ENCODE data around the gene ZDHHC22.

ZDHHC22 gene

GRCh38 chr14:77098529-77099353 lies 42.9 kb downstream of the ZDHHC22 start:
- H3K27me3 ChIP-seq (ENCODE audit: insufficient read depth, low read length), result no peaks in the 10 kb centered on the region
- peaks cover 21% of the 10 kb centered on the region for H3K4me1 ChIP-seq (ENCODE audit: insufficient read depth, low read length)
- H3K36me3 ChIP-seq (ENCODE audit: insufficient read depth, low read depth, low read length), result peaks cover under 1% of the 10 kb centered on the region; the same call in 1 of the 2 replicates
- peak overlapping the region; percentile 94 for H3K27ac ChIP-seq (ENCODE audit: low read length)
- H3K9me3 ChIP-seq (ENCODE audit: insufficient read depth, low read depth, low read length), result no peaks in the 10 kb centered on the region
- peak overlapping the region; percentile 79 for H3K4me3 ChIP-seq (ENCODE audit: low read length)
- peak overlapping the region; percentile 94 for H3K9ac ChIP-seq (ENCODE audit: low read depth, low read length)

- H3K9me3 ChIP-seq (ENCODE audit: insufficient read depth, low read depth, low read length), result no peaks in the 10 kb centered on the region
- no peaks in the 10 kb centered on the region for H3K36me3 ChIP-seq (ENCODE audit: insufficient read depth, low read depth, low read length)
- peak within 1 kb of the TSS; percentile 94 for H3K9ac ChIP-seq (ENCODE audit: low read depth, low read length)
- H3K4me3 ChIP-seq (ENCODE audit: low read length), result peak within 1 kb of the TSS; percentile 79
- no peaks in the 10 kb centered on the region for H3K27me3 ChIP-seq (ENCODE audit: insufficient read depth, low read length)
- peaks cover 21% of the 10 kb centered on the region for H3K4me1 ChIP-seq (ENCODE audit: insufficient read depth, low read length)
- H3K27ac ChIP-seq (ENCODE audit: low read length), result peak within 1 kb of the TSS; percentile 94
Measured at GRCh38 chr14:77097700-77098528, 43.7 kb downstream of the ZDHHC22 start, which contains the start of gene CIPC. Gene CIPC (plus strand): TSS chr14:77098258. CDS start chr14:77105709, 7,451 bp downstream.

DNA sequence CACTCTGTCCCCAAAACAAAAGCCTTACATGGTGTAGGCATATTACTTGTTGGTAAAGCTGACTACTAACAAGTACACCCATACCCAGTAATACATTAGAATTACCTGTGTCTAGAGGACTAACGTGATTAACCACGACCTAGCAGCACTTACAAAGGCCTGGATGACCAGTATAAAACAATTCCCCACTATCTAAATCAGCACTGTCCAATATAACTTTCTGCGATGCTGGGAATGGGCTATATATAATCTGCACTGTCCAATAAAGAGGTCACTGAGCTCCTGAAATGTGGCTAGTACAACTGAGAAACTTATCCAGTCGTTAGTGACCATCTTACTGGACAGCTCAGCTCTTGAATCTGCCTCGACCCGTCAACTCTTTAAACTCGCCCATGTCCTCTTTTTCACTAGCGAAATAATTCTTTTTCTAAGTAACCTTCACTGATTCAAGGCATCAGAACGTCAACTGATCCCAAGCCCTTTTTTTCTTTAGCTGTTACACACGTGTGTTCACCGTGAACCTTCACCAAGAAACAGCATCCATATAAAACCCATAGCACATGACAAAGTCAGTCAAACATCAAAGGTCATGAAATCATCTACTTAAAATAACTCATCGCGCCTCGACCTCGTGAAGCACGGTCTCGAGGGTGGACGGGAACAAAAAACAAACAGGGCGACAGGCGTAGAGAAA lies 44.4 kb downstream of the ZDHHC22 start:
- H3K9ac ChIP-seq (ENCODE audit: low read depth, low read length), result peak overlapping the region; percentile 80
- H3K27me3 ChIP-seq (ENCODE audit: insufficient read depth, low read length), result no peaks in the 10 kb centered on the region
- no peaks in the 10 kb centered on the region for H3K9me3 ChIP-seq (ENCODE audit: insufficient read depth, low read depth, low read length)
- H3K4me1 ChIP-seq (ENCODE audit: insufficient read depth, low read length), result peaks cover 21% of the 10 kb centered on the region
- peak overlapping the region; percentile 6 for H3K27ac ChIP-seq (ENCODE audit: low read length)
- H3K4me3 ChIP-seq (ENCODE audit: low read length), result peak overlapping the region; percentile 79
- no peaks in the 10 kb centered on the region for H3K36me3 ChIP-seq (ENCODE audit: insufficient read depth, low read depth, low read length)

DNA sequence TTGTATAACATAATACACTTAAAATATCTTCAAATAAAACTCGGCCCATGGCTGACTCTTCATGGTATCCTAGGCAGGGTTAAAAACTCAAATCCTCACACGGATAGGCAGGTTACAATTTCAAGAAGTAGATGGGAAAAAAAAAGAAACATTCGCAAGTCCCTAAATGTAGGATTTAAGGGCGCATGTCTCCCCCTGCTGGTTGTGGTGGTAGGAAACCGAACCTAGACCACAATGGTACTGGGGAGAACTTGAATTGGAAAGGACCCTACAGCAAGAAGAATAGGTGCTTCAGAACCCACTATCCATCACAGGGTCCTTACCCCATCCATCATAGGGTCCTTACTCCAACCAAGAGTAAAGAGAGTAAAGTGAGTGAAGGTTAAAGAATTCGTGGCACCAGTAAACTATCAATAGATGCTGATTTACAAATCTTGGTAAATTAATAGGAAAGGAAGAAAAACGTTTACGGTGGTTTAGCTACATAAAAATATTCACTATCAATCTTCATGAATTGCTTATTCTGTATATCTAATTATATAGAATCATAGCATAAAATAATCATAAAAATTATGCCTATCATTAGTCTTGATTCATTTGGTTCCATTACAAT lies 46.8 kb downstream of the ZDHHC22 start:
- Histone ChIP-seq H3K9me3 (ENCODE audit: insufficient read depth, low read depth, low read length) (peaks cover 11% of the 10 kb centered on the region), H3K27me3 (ENCODE audit: insufficient read depth, low read length) (no peaks in the 10 kb centered on the region)

DNA sequence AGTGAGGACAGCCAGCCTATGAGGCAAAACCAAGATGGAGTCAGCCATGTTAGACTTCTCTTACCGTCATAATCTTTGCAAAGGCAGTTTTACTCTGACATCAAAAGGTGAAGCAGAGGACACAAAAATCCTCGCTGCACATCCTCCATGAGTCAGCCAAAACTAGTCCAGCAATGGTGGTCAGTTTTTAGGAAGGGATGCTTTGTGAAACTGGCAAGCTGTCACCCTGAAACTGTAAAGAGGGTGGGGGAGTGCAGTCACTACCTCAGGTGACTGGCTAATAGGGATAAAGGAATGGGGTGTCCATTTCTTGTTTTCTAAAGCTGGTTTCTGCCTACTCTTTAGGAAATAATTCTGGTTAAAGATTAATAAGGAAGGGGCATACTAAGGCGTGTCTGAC lies 48.9 kb downstream of the ZDHHC22 start:
- Histone ChIP-seq H3K27ac (ENCODE audit: low read length) (no peak overlapping the region), H3K36me3 (ENCODE audit: insufficient read depth, low read depth, low read length) (no peaks in the 10 kb centered on the region), H3K4me3 (ENCODE audit: low read length) (no peak overlapping the region), H3K4me1 (ENCODE audit: insufficient read depth, low read length) (peaks cover 18% of the 10 kb centered on the region), H3K9me3 (ENCODE audit: insufficient read depth, low read depth, low read length) (peaks cover 11% of the 10 kb centered on the region), H3K27me3 (ENCODE audit: insufficient read depth, low read length) (no peaks in the 10 kb centered on the region), H3K9ac (ENCODE audit: low read depth, low read length) (no peak overlapping the region)

More for the DNA sequence above, 46.8 kb downstream of the ZDHHC22 start:
- Histone ChIP-seq H3K4me1 (ENCODE audit: insufficient read depth, low read length) (peaks cover 14% of the 10 kb centered on the region), H3K4me3 (ENCODE audit: low read length) (no peak overlapping the region), H3K36me3 (ENCODE audit: insufficient read depth, low read depth, low read length) (no peaks in the 10 kb centered on the region), H3K9ac (ENCODE audit: low read depth, low read length) (no peak overlapping the region), H3K27ac (ENCODE audit: low read length) (no peak overlapping the region)

DNA sequence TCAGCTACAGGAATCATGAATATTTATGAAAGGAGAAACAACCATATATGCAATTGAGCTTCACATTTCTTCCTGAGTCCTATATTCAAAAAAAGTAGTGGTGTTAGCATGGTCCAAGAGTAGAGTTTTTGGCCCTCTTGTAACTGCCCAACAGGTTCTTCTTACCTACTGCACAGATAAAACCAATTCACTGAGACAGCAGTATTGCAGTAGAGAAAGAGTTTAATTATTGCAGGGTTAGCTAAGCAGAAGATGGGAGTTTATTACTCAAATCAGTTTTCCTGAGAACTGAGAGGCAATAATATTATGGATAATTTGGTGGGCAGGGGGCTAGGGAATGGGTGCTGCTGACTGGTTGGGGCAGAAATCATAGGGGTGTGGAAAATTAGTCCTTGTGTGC lies 50.1 kb downstream of the ZDHHC22 start:
- H3K9ac ChIP-seq (ENCODE audit: low read depth, low read length), result no peak overlapping the region
- no peak overlapping the region for H3K4me3 ChIP-seq (ENCODE audit: low read length)
- H3K9me3 ChIP-seq (ENCODE audit: insufficient read depth, low read depth, low read length), result peaks cover 11% of the 10 kb centered on the region
- no peaks in the 10 kb centered on the region for H3K27me3 ChIP-seq (ENCODE audit: insufficient read depth, low read length)
- H3K4me1 ChIP-seq (ENCODE audit: insufficient read depth, low read length), result peaks cover 22% of the 10 kb centered on the region
- no peak overlapping the region for H3K27ac ChIP-seq (ENCODE audit: low read length)
- no peaks in the 10 kb centered on the region for H3K36me3 ChIP-seq (ENCODE audit: insufficient read depth, low read depth, low read length)

- H3K4me1 ChIP-seq (ENCODE audit: insufficient read depth, low read length), result peaks cover 38% of the 10 kb centered on the region
- no peaks in the 10 kb centered on the region for H3K27me3 ChIP-seq (ENCODE audit: insufficient read depth, low read length)
- H3K27ac ChIP-seq (ENCODE audit: low read length), result no peak overlapping the region
- peak overlapping the region; percentile 6; the same call in 1 of the 2 replicates for H3K9ac ChIP-seq (ENCODE audit: low read depth, low read length)
- peak overlapping the region; percentile 22; the same call in 1 of the 2 replicates for H3K4me3 ChIP-seq (ENCODE audit: low read length)
- peaks cover 11% of the 10 kb centered on the region for H3K9me3 ChIP-seq (ENCODE audit: insufficient read depth, low read depth, low read length)
- no peaks in the 10 kb centered on the region for H3K36me3 ChIP-seq (ENCODE audit: insufficient read depth, low read depth, low read length)
Measured at GRCh38 chr14:77088645-77089044, 52.9 kb downstream of the ZDHHC22 start.

GRCh38 chr14:77088219-77088618 lies 53.4 kb downstream of the ZDHHC22 start:
- Histone ChIP-seq H3K9ac (ENCODE audit: low read depth, low read length) (peak overlapping the region; percentile 62; the same call in 1 of the 2 replicates), H3K4me1 (ENCODE audit: insufficient read depth, low read length) (peaks cover 38% of the 10 kb centered on the region), H3K4me3 (ENCODE audit: low read length) (peak overlapping the region; percentile 22; the same call in 1 of the 2 replicates), H3K27ac (ENCODE audit: low read length) (peak overlapping the region; percentile 57), H3K27me3 (ENCODE audit: insufficient read depth, low read length) (no peaks in the 10 kb centered on the region), H3K9me3 (ENCODE audit: insufficient read depth, low read depth, low read length) (peaks cover 11% of the 10 kb centered on the region), H3K36me3 (ENCODE audit: insufficient read depth, low read depth, low read length) (no peaks in the 10 kb centered on the region)

DNA sequence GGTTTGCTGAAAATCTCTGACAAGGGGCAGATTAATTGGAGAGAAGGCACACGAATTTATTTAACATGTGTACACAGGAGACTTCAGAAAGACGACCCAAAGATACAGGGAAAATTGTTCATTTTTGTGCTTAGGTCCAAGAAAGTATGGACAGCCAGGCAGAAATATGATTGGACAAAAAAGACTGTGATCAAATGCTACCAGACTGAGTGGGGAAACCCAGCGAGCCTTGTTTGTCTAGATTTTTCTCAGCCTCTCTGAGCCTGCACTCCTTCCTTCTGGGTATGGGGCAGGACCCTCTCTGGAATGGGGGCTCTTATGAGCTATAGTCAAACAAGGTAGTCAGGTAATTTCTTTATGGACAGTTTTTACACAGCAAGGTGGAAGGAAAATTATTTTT lies 54.0 kb downstream of the ZDHHC22 start:
- peak overlapping the region; percentile 62; the same call in 1 of the 2 replicates for H3K9ac ChIP-seq (ENCODE audit: low read depth, low read length)
- H3K27ac ChIP-seq (ENCODE audit: low read length), result peak overlapping the region; percentile 57

GRCh38 chr14:77086951-77087350 lies 54.6 kb downstream of the ZDHHC22 start:
- Histone ChIP-seq H3K9me3 (ENCODE audit: insufficient read depth, low read depth, low read length) (peaks cover 11% of the 10 kb centered on the region), H3K4me3 (ENCODE audit: low read length) (no peak overlapping the region), H3K27me3 (ENCODE audit: insufficient read depth, low read length) (no peaks in the 10 kb centered on the region), H3K9ac (ENCODE audit: low read depth, low read length) (no peak overlapping the region), H3K4me1 (ENCODE audit: insufficient read depth, low read length) (peaks cover 38% of the 10 kb centered on the region), H3K36me3 (ENCODE audit: insufficient read depth, low read depth, low read length) (no peaks in the 10 kb centered on the region), H3K27ac (ENCODE audit: low read length) (no peak overlapping the region)

More for the DNA sequence above, 54.0 kb downstream of the ZDHHC22 start:
- no peak overlapping the region; the same call in 1 of the 2 replicates for H3K4me3 ChIP-seq (ENCODE audit: low read length)
- H3K4me1 ChIP-seq (ENCODE audit: insufficient read depth, low read length), result peaks cover 38% of the 10 kb centered on the region
- H3K9me3 ChIP-seq (ENCODE audit: insufficient read depth, low read depth, low read length), result peaks cover 11% of the 10 kb centered on the region
- no peaks in the 10 kb centered on the region for H3K27me3 ChIP-seq (ENCODE audit: insufficient read depth, low read length)
- no peaks in the 10 kb centered on the region for H3K36me3 ChIP-seq (ENCODE audit: insufficient read depth, low read depth, low read length)
